ENCODE data around the gene CHI3L2. TPM values are rescaled to one million over a fixed set of nuclear protein-coding genes. Genes with fewer than 3 reads are reported as not detected.

The CHI3L2 gene
- total RNA-seq, 1 experiment from 2014 or later: 0.77 TPM

DNA sequence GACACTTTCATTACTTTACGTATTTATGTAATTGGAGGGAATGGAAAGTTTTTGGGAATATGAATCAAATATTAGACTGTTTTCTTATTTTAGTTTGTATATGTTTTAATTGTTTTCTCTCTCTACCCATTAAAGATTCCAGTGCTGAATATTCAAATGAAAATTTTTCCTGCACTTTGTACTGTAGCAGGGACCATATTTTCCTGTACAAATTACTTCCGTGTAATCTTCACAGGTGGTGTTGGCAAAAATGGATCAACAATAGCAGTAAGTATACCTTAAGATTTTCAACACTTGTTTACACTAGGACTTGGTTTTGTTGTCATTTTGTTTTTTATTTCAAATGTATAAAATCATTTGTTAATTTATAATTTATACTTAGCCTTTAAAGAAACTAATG lies 45.5 kb upstream of the CHI3L2 start:
- BruUV-seq (replicated peaks): no TSS peak
- in situ Hi-C loops (cut with HindIII; ENCODE audit: low pct_unique_long_range_greater_than_20kb, low sequenced_read_pairs) (no loop called here), intact Hi-C loops (cut with micrococcal nuclease; ENCODE audit: unreplicated experiment) (no loop called here)
- TF ChIP-seq, protein P1, sequence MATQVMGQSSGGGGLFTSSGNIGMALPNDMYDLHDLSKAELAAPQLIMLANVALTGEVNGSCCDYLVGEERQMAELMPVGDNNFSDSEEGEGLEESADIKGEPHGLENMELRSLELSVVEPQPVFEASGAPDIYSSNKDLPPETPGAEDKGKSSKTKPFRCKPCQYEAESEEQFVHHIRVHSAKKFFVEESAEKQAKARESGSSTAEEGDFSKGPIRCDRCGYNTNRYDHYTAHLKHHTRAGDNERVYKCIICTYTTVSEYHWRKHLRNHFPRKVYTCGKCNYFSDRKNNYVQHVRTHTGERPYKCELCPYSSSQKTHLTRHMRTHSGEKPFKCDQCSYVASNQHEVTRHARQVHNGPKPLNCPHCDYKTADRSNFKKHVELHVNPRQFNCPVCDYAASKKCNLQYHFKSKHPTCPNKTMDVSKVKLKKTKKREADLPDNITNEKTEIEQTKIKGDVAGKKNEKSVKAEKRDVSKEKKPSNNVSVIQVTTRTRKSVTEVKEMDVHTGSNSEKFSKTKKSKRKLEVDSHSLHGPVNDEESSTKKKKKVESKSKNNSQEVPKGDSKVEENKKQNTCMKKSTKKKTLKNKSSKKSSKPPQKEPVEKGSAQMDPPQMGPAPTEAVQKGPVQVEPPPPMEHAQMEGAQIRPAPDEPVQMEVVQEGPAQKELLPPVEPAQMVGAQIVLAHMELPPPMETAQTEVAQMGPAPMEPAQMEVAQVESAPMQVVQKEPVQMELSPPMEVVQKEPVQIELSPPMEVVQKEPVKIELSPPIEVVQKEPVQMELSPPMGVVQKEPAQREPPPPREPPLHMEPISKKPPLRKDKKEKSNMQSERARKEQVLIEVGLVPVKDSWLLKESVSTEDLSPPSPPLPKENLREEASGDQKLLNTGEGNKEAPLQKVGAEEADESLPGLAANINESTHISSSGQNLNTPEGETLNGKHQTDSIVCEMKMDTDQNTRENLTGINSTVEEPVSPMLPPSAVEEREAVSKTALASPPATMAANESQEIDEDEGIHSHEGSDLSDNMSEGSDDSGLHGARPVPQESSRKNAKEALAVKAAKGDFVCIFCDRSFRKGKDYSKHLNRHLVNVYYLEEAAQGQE (IDR thresholded peaks at IDR 0.05; ENCODE audit: insufficient read depth in 1 of 2, low read depth in 2 of 2, low read length in 1 of 2): no peak
- TF ChIP-seq POLR2AphosphoS5 (IDR thresholded peaks at IDR 0.05; ENCODE audit: low read depth, low read length) (no peak), SIN3A (IDR thresholded peaks at IDR 0.05; ENCODE audit: borderline replicate concordance, insufficient read depth, low read depth, low read length) (no peak), TCF7L2 (IDR thresholded peaks at IDR 0.05; ENCODE audit: low read depth, low read length) (no peak)
- TF ChIP-seq, protein P2, sequence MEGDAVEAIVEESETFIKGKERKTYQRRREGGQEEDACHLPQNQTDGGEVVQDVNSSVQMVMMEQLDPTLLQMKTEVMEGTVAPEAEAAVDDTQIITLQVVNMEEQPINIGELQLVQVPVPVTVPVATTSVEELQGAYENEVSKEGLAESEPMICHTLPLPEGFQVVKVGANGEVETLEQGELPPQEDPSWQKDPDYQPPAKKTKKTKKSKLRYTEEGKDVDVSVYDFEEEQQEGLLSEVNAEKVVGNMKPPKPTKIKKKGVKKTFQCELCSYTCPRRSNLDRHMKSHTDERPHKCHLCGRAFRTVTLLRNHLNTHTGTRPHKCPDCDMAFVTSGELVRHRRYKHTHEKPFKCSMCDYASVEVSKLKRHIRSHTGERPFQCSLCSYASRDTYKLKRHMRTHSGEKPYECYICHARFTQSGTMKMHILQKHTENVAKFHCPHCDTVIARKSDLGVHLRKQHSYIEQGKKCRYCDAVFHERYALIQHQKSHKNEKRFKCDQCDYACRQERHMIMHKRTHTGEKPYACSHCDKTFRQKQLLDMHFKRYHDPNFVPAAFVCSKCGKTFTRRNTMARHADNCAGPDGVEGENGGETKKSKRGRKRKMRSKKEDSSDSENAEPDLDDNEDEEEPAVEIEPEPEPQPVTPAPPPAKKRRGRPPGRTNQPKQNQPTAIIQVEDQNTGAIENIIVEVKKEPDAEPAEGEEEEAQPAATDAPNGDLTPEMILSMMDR (IDR thresholded peaks at IDR 0.05): no peak
- H3K4me1 ChIP-seq (ENCODE audit: control insufficient read depth, insufficient read depth, low read length): no peaks in the 10 kb centered on the region
- H3K4me3 ChIP-seq (ENCODE audit: low read depth in 2 of 2, low read length in 2 of 2): no peak overlapping the region
- ChIA-PET POLR2A (no interaction called here), CTCF (no interaction called here)
- ATAC-seq (no peak), DNase-seq (ENCODE audit: low read depth, low spot score) (no peak)
- H3K36me3 ChIP-seq (ENCODE audit: control insufficient read depth, insufficient read depth, low read length): peaks cover 3% of the 10 kb centered on the region; the same call in 1 of the 2 replicates
- no peaks in the 10 kb centered on the region for H3K27me3 ChIP-seq (ENCODE audit: control insufficient read depth, insufficient read depth, low read length)
- H3K9me3 ChIP-seq (ENCODE audit: control insufficient read depth, insufficient read depth, low read depth, low read length): no peaks in the 10 kb centered on the region
- no peak overlapping the region for H3K27ac ChIP-seq (ENCODE audit: low read length)

DNA sequence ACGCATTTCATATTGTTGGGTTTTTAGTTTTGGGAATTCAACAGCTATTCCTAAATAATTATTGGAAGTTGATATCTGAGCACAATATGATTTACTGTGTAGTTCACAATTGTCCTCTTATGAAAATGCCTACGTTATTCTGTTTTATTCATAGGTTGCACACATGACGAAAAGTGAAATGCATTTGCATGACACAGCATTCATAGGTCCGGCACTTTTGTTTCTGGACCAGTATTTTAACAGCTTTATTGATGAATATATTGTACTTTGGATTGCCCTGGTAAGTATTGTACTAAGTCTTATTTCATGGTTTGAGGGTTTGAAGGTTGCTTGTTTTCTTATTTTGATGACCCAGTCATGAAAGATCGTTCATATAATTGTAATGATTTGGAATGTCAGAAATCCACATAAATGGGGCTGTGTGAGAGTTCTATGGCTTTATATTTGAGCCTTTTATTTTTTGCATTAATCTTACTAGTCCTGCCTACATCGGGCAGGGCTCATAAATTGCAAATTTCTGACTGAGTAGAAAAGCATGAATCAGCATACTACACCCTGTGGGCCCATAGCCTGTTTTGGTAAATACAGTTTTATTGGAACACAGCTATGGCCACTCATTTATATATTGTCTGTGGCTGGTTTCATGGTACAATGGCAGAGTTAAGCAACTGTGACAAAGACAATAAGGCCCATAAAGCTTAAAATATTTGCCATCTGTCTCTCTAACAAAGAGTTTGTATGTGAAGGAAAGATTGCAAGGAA lies 44.0 kb upstream of the CHI3L2 start:
- Histone ChIP-seq H3K9me3 (ENCODE audit: control insufficient read depth, insufficient read depth, low read depth, low read length) (no peaks in the 10 kb centered on the region), H3K27me3 (ENCODE audit: control insufficient read depth, insufficient read depth, low read length) (no peaks in the 10 kb centered on the region), H3K4me1 (ENCODE audit: control insufficient read depth, insufficient read depth, low read length) (no peaks in the 10 kb centered on the region), H3K4me3 (ENCODE audit: low read depth in 2 of 2, low read length in 2 of 2) (no peak overlapping the region), H3K27ac (ENCODE audit: low read length) (no peak overlapping the region), H3K36me3 (ENCODE audit: control insufficient read depth, insufficient read depth, low read length) (no peaks in the 10 kb centered on the region; the same call in 1 of the 2 replicates)
- DNase-seq (ENCODE audit: low read depth, low spot score) (no peak), ATAC-seq (no peak)
- intact Hi-C loops (cut with micrococcal nuclease; ENCODE audit: unreplicated experiment): no loop called here
- ChIA-PET POLR2A (no interaction called here), CTCF (no interaction called here)
- no TSS peak for BruUV-seq (replicated peaks)
- in situ Hi-C loops (cut with HindIII; ENCODE audit: low pct_unique_long_range_greater_than_20kb, low sequenced_read_pairs): no loop called here
- no peak for TF ChIP-seq POLR2AphosphoS5 (IDR thresholded peaks at IDR 0.05; ENCODE audit: low read depth, low read length)
- TF ChIP-seq, protein P1 (IDR thresholded peaks at IDR 0.05; ENCODE audit: insufficient read depth in 1 of 2, low read depth in 2 of 2, low read length in 1 of 2): no peak
- TF ChIP-seq, protein P2 (IDR thresholded peaks at IDR 0.05): no peak
- no peak for TF ChIP-seq SIN3A (IDR thresholded peaks at IDR 0.05; ENCODE audit: borderline replicate concordance, insufficient read depth, low read depth, low read length)
- TF ChIP-seq TCF7L2 (IDR thresholded peaks at IDR 0.05; ENCODE audit: low read depth, low read length): no peak

Measured in Panc1 (cell line).